Suprapubic skin (tissue), 4 donors: ENCODE measurements around the gene TMEM59L. TPM values are rescaled to one million over a fixed set of nuclear protein-coding genes. Genes with fewer than 3 reads are reported as not detected.

Source experiments
- DNase-seq, 2 donors: peaks; one replicate each; pipeline ENCODE4 v3.0.0-alpha.2; 2019; ENCODE audit warnings: low spot score in 2 of 2
- H3K27ac ChIP-seq: fragments of 200-600 bp; sonication (generic); one replicate; pipeline ENCODE4 v1.5.1; 2019
- H3K27me3 ChIP-seq: fragments of 200-600 bp; sonication (generic); one replicate; pipeline ENCODE4 v1.5.1; 2019
- H3K36me3 ChIP-seq: fragments of 200-600 bp; sonication (generic); one replicate; pipeline ENCODE4 v1.5.1; 2019
- H3K4me1 ChIP-seq: fragments of 200-600 bp; sonication (generic); one replicate; pipeline ENCODE4 v1.5.1; 2019
- H3K4me3 ChIP-seq: fragments of 200-600 bp; sonication (generic); one replicate; pipeline ENCODE4 v1.5.1; 2019; ENCODE audit warnings: mild to moderate bottlenecking
- H3K9me3 ChIP-seq: fragments of 200-600 bp; sonication (generic); one replicate; pipeline ENCODE4 v1.5.1; 2019
- EP300 ChIP-seq: sonication (generic); formaldehyde crosslinking; IDR thresholded peaks from one replicate; pipeline ENCODE4 v1.6.1; 2017; ENCODE audit warnings: antibody characterized with exemption
- POLR2A ChIP-seq, 2 donors: fragments of 450-650 bp; IDR thresholded peaks; one replicate each; pipeline ENCODE4 v1.6.1; 2017; ENCODE audit warnings: antibody characterized with exemption in 2 of 2, mild to moderate bottlenecking in 2 of 2, moderate library complexity in 2 of 2
- POLR2AphosphoS5 ChIP-seq, 3 donors: sonication (generic); formaldehyde crosslinking; IDR thresholded peaks; one replicate each; pipeline ENCODE4 v1.6.1; 2017; ENCODE audit warnings: antibody characterized with exemption in 3 of 3
- whole genome bisulfite sequencing: methylation state at CpG from one replicate; pipeline ENCODE4 v1.1.5; 2018; 5-methylcytosine and 5-hydroxymethylcytosine counted together
- total RNA-seq, 4 donors: library from RNA; depleted of rRNA; stranded (reverse); fragments of >200 nt; gene quantifications; one replicate each; pipeline ENCODE4 v1.1.0, GENCODE V29; 2016
- TF ChIP-seq, protein P1 (sequence below), 2 donors: fragments of 200-600 bp in 1 of 2; fragments of 450-650 bp in 1 of 2; sonication (generic) in 1 of 2; IDR thresholded peaks; one replicate each; pipeline ENCODE4 v1.5.1; 2016 to 2019; ENCODE audit warnings: antibody characterized with exemption in 2 of 2, mild to moderate bottlenecking in 1 of 2, moderate library complexity in 1 of 2

The TMEM59L gene
- total RNA-seq, 4 donors from 2014 or later = 0.49 to 1.4 (median 0.97) TPM

DNA sequence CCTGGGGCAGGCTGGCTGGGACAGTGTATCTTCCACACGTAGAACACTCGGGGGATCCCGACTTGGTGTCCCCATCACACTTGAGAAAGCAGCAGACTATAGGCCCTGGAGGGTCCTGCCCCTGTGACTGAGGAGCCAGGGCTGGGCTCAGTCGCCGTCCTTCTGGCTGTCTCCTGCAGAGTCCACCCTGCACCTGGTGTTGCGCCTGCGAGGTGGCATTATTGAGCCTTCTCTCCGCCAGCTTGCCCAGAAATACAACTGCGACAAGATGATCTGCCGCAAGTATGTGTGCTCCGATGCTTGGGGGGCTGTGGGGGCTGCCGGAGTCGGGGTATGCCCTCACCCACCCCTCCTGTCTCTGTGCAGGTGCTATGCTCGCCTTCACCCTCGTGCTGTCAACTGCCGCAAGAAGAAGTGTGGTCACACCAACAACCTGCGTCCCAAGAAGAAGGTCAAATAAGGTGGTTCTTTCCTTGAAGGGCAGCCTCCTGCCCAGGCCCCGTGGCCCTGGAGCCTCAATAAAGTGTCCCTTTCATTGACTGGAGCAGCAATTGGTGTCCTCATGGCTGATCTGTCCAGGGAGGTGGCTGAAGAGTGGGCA, 37.9 kb upstream of the TMEM59L start:
- DNase-seq = no peak
- TF ChIP-seq POLR2AphosphoS5 (IDR thresholded peaks at IDR 0.05) (no peak), EP300 (no peak), POLR2A (IDR thresholded peaks at IDR 0.05) (no peak)
- TF ChIP-seq, protein P1, sequence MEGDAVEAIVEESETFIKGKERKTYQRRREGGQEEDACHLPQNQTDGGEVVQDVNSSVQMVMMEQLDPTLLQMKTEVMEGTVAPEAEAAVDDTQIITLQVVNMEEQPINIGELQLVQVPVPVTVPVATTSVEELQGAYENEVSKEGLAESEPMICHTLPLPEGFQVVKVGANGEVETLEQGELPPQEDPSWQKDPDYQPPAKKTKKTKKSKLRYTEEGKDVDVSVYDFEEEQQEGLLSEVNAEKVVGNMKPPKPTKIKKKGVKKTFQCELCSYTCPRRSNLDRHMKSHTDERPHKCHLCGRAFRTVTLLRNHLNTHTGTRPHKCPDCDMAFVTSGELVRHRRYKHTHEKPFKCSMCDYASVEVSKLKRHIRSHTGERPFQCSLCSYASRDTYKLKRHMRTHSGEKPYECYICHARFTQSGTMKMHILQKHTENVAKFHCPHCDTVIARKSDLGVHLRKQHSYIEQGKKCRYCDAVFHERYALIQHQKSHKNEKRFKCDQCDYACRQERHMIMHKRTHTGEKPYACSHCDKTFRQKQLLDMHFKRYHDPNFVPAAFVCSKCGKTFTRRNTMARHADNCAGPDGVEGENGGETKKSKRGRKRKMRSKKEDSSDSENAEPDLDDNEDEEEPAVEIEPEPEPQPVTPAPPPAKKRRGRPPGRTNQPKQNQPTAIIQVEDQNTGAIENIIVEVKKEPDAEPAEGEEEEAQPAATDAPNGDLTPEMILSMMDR (IDR thresholded peaks at IDR 0.05) = no peak
- Histone ChIP-seq H3K4me3 (no peak overlapping the region), H3K27me3 (no peaks in the 10 kb centered on the region), H3K27ac (no peak overlapping the region), H3K4me1 (peaks cover 19% of the 10 kb centered on the region), H3K9me3 (no peaks in the 10 kb centered on the region), H3K36me3 (peaks cover 46% of the 10 kb centered on the region)
- WGBS = 93% methylated on average over 15 of the region's 18 CpGs

DNA sequence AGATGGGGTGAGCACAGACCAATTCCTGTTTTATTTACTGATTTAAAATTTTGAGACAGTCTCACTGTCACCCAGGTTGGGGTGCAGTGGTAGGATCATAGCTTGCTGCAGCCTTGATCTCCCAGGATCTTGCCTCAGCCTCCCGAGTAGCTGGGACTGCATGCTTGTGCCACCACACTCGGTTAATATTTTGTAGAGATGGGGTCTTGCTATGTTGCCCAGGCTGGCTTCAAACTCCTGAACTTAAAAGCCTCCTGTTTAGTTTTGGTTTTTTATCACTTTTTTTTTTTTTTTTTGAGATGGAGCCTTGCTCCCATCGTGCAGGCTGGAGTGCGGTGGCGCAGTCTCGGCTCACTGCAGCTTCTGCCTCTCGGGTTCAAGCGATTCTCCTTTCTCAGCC, 36.3 kb upstream of the TMEM59L start:
- Histone ChIP-seq H3K9me3 (no peaks in the 10 kb centered on the region), H3K27ac (no peak overlapping the region), H3K27me3 (no peaks in the 10 kb centered on the region), H3K36me3 (peaks cover 45% of the 10 kb centered on the region), H3K4me3 (no peak overlapping the region), H3K4me1 (peaks cover 14% of the 10 kb centered on the region)
- no peak for DNase-seq
- 95% methylated on average over 7 of the region's 8 CpGs for WGBS
- TF ChIP-seq POLR2AphosphoS5 (IDR thresholded peaks at IDR 0.05) (no peak), POLR2A (IDR thresholded peaks at IDR 0.05) (no peak), EP300 (no peak)
- TF ChIP-seq, protein P1 (IDR thresholded peaks at IDR 0.05) = no peak

DNA sequence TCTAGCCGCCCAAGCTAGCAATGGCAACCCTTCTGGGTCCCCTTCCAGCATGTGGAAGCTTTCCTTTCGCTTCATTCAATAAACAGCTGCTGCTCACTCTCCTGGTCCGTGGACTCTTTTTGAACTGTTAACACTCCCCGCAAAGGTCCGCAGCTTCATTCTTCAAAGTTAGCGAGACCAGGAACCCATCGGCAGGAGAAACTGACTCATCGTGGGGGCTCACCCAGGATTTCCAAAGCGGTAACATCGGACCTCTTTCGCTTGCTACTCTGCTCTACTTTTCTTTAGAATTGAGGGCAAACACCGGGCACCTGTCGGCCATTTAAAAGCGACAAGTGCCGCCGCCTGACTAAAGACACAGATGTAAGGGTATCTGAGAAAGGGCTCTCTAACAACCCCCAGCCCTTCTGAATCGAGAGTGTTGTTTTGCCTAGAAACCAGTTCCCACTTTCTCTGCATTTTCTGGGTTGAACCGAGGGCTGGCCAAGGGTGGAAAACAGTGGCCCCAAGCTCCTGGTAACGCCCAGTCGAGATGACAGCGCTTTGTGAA, 35.2 kb upstream of the TMEM59L start:
- H3K27me3 ChIP-seq = no peaks in the 10 kb centered on the region
- no peaks in the 10 kb centered on the region for H3K9me3 ChIP-seq
- no peak for DNase-seq
- no peak overlapping the region for H3K4me3 ChIP-seq
- no peak for TF ChIP-seq POLR2AphosphoS5 (IDR thresholded peaks at IDR 0.05)
- no peak for TF ChIP-seq POLR2A (IDR thresholded peaks at IDR 0.05)
- TF ChIP-seq, protein P1 (IDR thresholded peaks at IDR 0.05) = no peak
- TF ChIP-seq EP300 = no peak
- H3K4me1 ChIP-seq = peaks cover 11% of the 10 kb centered on the region
- WGBS = 89% methylated on average over 20 of the region's 21 CpGs
- H3K36me3 ChIP-seq = peaks cover 45% of the 10 kb centered on the region
- no peak overlapping the region for H3K27ac ChIP-seq

DNA sequence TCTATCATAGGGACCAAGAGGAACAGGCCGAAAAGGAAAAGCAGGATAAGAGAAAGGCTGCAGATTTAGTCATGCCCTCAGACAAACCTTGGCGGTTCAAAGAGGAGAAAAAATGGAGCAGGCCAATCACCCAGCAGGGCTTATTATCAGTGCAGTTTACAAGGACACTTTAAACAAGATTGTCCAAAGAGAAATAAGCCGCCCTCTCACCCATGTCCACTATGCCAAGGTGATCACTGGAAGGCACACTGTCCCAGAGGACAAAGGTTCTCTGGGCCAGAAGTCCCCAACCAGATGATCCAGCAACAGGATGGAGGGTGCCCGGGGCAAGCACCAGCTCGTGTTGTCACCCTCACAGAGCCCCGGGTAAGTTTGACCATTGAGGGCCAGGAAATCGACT, 32.4 kb upstream of the TMEM59L start:
- Histone ChIP-seq H3K36me3 (peaks cover 23% of the 10 kb centered on the region), H3K4me1 (no peaks in the 10 kb centered on the region), H3K27me3 (no peaks in the 10 kb centered on the region), H3K4me3 (no peak overlapping the region), H3K9me3 (no peaks in the 10 kb centered on the region), H3K27ac (no peak overlapping the region)
- no peak for DNase-seq
- no peak for TF ChIP-seq POLR2AphosphoS5 (IDR thresholded peaks at IDR 0.05)
- TF ChIP-seq EP300 = no peak
- TF ChIP-seq POLR2A (IDR thresholded peaks at IDR 0.05) = no peak
- TF ChIP-seq, protein P1 (IDR thresholded peaks at IDR 0.05) = no peak
- 73% methylated on average over 7 of the region's 7 CpGs for WGBS

DNA sequence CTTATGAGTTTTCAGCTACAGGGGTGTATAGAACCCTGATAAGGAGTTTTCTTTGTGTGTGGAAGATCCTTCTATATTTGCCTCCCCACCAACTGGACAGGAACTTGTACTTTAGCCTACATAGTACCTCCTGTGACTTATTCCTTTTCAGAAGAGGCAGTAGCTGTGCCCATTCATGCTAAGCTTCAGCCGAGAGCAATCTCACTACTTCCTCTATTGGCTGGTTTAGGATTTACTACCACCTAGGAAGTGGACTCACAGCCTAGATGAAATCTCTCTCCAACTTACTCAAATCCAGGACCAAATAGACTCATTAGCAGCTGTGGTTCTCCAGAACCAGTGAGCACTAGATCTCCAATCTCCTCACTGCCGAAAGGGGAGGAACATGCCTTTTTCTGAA, 26.4 kb upstream of the TMEM59L start:
- H3K36me3 ChIP-seq = peaks cover 8% of the 10 kb centered on the region
- WGBS = 39% methylated on average over 2 of the region's 2 CpGs

More for the DNA sequence above, 26.4 kb upstream of the TMEM59L start:
- Histone ChIP-seq H3K4me3 (no peak overlapping the region), H3K9me3 (no peaks in the 10 kb centered on the region), H3K27ac (no peak overlapping the region), H3K4me1 (peaks cover 30% of the 10 kb centered on the region), H3K27me3 (no peaks in the 10 kb centered on the region)
- no peak for TF ChIP-seq POLR2AphosphoS5 (IDR thresholded peaks at IDR 0.05)
- no peak for TF ChIP-seq EP300
- TF ChIP-seq POLR2A (IDR thresholded peaks at IDR 0.05) = no peak
- DNase-seq = no peak
